Peyer's patch (tissue), 4 donors: Measurements from ENCODE around the gene RAD52. TPM values are rescaled to one million over a fixed set of nuclear protein-coding genes. Genes with fewer than 3 reads are reported as not detected.
"Not testable (repeated sequence)": the region's sequence is repeated elsewhere in the genome, so short reads cannot be mapped to it uniquely, and the experiment has no call there.

Experiments
- DNase-seq, 3 donors: peaks; one replicate each; pipeline ENCODE4 v3.0.0-alpha.2; 2017 to 2019
- H3K27ac ChIP-seq, 4 donors: fragments of 200-600 bp; sonication (generic); one replicate each; pipeline ENCODE4 v1.5.1; 2016 to 2019
- H3K27me3 ChIP-seq, 2 donors: fragments of 200-600 bp; sonication (generic); one replicate each; pipeline ENCODE4 v1.5.1; 2019
- H3K36me3 ChIP-seq, 3 donors: fragments of 200-600 bp; sonication (generic); one replicate each; pipeline ENCODE4 v1.5.1; 2016 to 2019
- H3K4me1 ChIP-seq, 4 donors: fragments of 200-600 bp; sonication (generic); one replicate each; pipeline ENCODE4 v1.5.1; 2016 to 2019
- H3K4me3 ChIP-seq, 4 donors: fragments of 200-600 bp; sonication (generic); 1 replicate in 3 of 4; 2 replicates in 1 of 4; pipeline ENCODE4 v1.5.1; 2016 to 2019; ENCODE audit warnings: mild to moderate bottlenecking in 1 of 4
- H3K9me3 ChIP-seq, 4 donors: fragments of 200-600 bp; sonication (generic); one replicate each; pipeline ENCODE4 v1.5.1; 2016 to 2019; ENCODE audit warnings: mild to moderate bottlenecking in 1 of 4
- CTCF ChIP-seq, 6 experiments: fragments of 450-650 bp in 4 of 6; fragments of 200-600 bp in 2 of 6; sonication (generic) in 1 of 6; IDR thresholded peaks; one replicate each; pipeline ENCODE4 v1.5.1; 2017 to 2019; ENCODE audit warnings: antibody characterized with exemption in 6 of 6, mild to moderate bottlenecking in 3 of 6, moderate library complexity in 1 of 6
- POLR2A ChIP-seq, 2 donors: fragments of 450-650 bp; IDR thresholded peaks; one replicate each; pipeline ENCODE4 v1.5.1; 2017; ENCODE audit warnings: antibody characterized with exemption in 2 of 2, mild to moderate bottlenecking in 2 of 2, moderate library complexity in 2 of 2
- total RNA-seq, 4 donors: library from RNA; depleted of rRNA; stranded (reverse); fragments of >200 nt; gene quantifications; one replicate each; pipeline ENCODE4 v1.1.0, GENCODE V29; 2016

The RAD52 gene
- total RNA-seq, 4 donors from 2014 or later, result 14.2 to 59.4 (median 25.3) TPM

- no peak for TF ChIP-seq CTCF (IDR thresholded peaks at IDR 0.05)
- TF ChIP-seq POLR2A (IDR thresholded peaks at IDR 0.05), result no peak
- no peaks in the 10 kb centered on the region for H3K9me3 ChIP-seq
- no peaks in the 10 kb centered on the region for H3K4me1 ChIP-seq
- no peak overlapping the region for H3K4me3 ChIP-seq
- no peak overlapping the region for H3K27ac ChIP-seq
- H3K36me3 ChIP-seq, result peaks cover 0 to 28% (median 0%) of the 10 kb centered on the region in 3 donors
- H3K27me3 ChIP-seq, result no peaks in the 10 kb centered on the region
- DNase-seq, result no peak
These were observed 12.8 kb downstream of the RAD52 start for GRCh38 chr12:936377-937345.

- H3K4me1 ChIP-seq, H3K9me3 ChIP-seq, H3K4me3 ChIP-seq, H3K27ac ChIP-seq, DNase-seq, H3K27me3 ChIP-seq: not testable (repeated sequence)
- peaks cover 0 to 36% (median 0%) of the 10 kb centered on the region in 3 donors for H3K36me3 ChIP-seq
These were observed 13.6 kb downstream of the RAD52 start for GRCh38 chr12:935891-936290.

- Histone ChIP-seq H3K27me3 (no peaks in the 10 kb centered on the region), H3K4me3 (no peak overlapping the region), H3K27ac (no peak overlapping the region), H3K36me3 (peaks cover 0 to 57% (median 0%) of the 10 kb centered on the region in 3 donors), H3K4me1 (no peaks in the 10 kb centered on the region), H3K9me3 (no peaks in the 10 kb centered on the region)
- TF ChIP-seq POLR2A (IDR thresholded peaks at IDR 0.05), result no peak
- no peak for TF ChIP-seq CTCF (IDR thresholded peaks at IDR 0.05)
- no peak for DNase-seq
These were observed 17.9 kb downstream of the RAD52 start for GRCh38 chr12:931591-931990.

- peaks cover 0 to 62% (median 0%) of the 10 kb centered on the region in 3 donors for H3K36me3 ChIP-seq
- no peaks in the 10 kb centered on the region for H3K9me3 ChIP-seq
- no peaks in the 10 kb centered on the region for H3K4me1 ChIP-seq
- no peaks in the 10 kb centered on the region for H3K27me3 ChIP-seq
- no peak overlapping the region for H3K27ac ChIP-seq
- TF ChIP-seq CTCF (IDR thresholded peaks at IDR 0.05), result no peak
- TF ChIP-seq POLR2A (IDR thresholded peaks at IDR 0.05), result no peak
- DNase-seq, result no peak
- no peak overlapping the region for H3K4me3 ChIP-seq
These were observed 18.4 kb downstream of the RAD52 start for GRCh38 chr12:931060-931459.

- Histone ChIP-seq H3K4me1 (no peaks in the 10 kb centered on the region), H3K36me3 (peaks cover 0 to 83% (median 0%) of the 10 kb centered on the region in 3 donors), H3K4me3 (no peak overlapping the region), H3K27ac (no peak overlapping the region), H3K9me3 (no peaks in the 10 kb centered on the region), H3K27me3 (no peaks in the 10 kb centered on the region)
- DNase-seq, result no peak
- no peak for TF ChIP-seq CTCF (IDR thresholded peaks at IDR 0.05)
- TF ChIP-seq POLR2A (IDR thresholded peaks at IDR 0.05), result no peak
These were observed 22.9 kb downstream of the RAD52 start for GRCh38 chr12:926641-927040.

GRCh38 chr12:922285-922684 is 27.2 kb downstream of the RAD52 start:
- Histone ChIP-seq H3K4me1 (no peaks in the 10 kb centered on the region), H3K36me3 (peaks cover 0 to 67% (median 0%) of the 10 kb centered on the region in 3 donors), H3K27me3 (no peaks in the 10 kb centered on the region), H3K9me3 (no peaks in the 10 kb centered on the region), H3K4me3 (no peak overlapping the region), H3K27ac (no peak overlapping the region)
- DNase-seq, result no peak
- no peak for TF ChIP-seq CTCF (IDR thresholded peaks at IDR 0.05)
- TF ChIP-seq POLR2A (IDR thresholded peaks at IDR 0.05), result no peak
